ENCODE data around the gene COBL.

DNA sequence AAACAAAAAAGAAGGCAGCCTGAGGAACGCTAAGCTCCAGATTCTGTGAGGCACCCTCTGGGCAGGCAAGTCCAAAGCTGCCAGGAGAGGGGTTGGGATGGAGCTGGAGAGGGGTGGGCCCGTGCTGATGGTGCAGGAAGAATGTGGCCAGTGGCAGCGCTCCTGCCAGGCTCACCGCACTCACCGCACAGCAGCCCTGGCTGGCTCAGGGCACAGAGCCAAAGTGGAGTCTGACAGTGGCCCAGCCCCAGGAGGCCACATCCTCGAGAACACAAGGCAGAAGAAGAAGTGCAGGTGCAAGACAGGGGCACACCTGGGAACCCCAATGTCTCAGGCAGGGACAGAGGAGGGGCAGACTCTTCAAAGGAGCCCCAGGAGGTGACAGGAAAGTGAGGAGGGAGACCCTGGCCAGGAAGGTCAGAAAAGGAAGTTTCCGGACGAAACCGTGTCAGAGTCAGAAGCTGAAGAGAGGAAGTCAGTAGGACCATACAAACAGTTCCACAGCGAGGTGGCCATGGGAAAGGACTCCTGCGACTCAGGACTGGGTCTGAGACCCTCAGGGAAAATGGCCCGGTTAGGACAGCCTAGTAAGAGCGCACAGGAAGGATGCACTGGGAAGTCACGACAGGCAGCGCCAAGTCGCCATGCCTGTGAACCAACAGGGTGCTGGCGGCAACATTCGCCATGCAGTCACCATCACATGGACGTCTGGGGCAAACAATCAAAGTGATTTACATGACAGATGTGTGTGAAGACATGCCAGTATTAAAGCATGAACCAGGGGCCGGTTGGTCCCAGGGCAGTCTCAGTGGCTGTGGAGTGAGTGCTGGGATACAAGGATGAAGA, 54.4 kb downstream of the COBL start:
- TF ChIP-seq POLR2AphosphoS5 (IDR thresholded peaks at IDR 0.05) (no peak), CTCF (IDR thresholded peaks at IDR 0.05) (no peak), POLR2A (IDR thresholded peaks at IDR 0.05) (no peak)

Measured in transverse colon (tissue), 4 donors.